HepG2 (cell line): ENCODE data around the gene ZNF678. TPM values are rescaled to one million over a fixed set of nuclear protein-coding genes. Genes with fewer than 3 reads are reported as not detected.

ENCODE experiments used
- CBX1 ChIP-seq: IDR thresholded peaks from one replicate; pipeline ENCODE4 v1.6.1; 2016; ENCODE audit warnings: antibody characterized with exemption, low read depth
- HOXA3 ChIP-seq: sonication (generic); formaldehyde crosslinking; IDR thresholded peaks from 2 replicates; pipeline ENCODE4 v1.5.0; 2020; ENCODE audit warnings: missing genetic modification reagents
- RARG ChIP-seq: sonication (generic); formaldehyde crosslinking; IDR thresholded peaks from 2 replicates; pipeline ENCODE4 v1.4.0; 2020; ENCODE audit warnings: low read depth, mild to moderate bottlenecking, missing genetic modification reagents
- RXRB ChIP-seq: IDR thresholded peaks from 2 replicates; pipeline ENCODE4 v1.6.1; 2016; ENCODE audit warnings: borderline replicate concordance, missing genetic modification reagents, missing compliant biosample characterization
- TFDP2 ChIP-seq: sonication (generic); formaldehyde crosslinking; IDR thresholded peaks from 2 replicates; pipeline ENCODE4 v1.4.0; 2020; ENCODE audit warnings: missing genetic modification reagents
- ZEB1 ChIP-seq: IDR thresholded peaks from 2 replicates; pipeline ENCODE4 v1.6.1; 2012; ENCODE audit warnings: mild to moderate bottlenecking, low read depth, inconsistent platforms; ENCODE audit not compliant: insufficient replicate concordance
- ZFX ChIP-seq: sonication (generic); formaldehyde crosslinking; IDR thresholded peaks from 2 replicates; pipeline ENCODE4 v1.4.0; 2020; ENCODE audit warnings: mild to moderate bottlenecking, low read depth, missing genetic modification reagents, moderate library complexity
- ZHX2 ChIP-seq, 2 experiments: sonication (generic) in 1 of 2; formaldehyde crosslinking in 1 of 2; IDR thresholded peaks; 2 replicates each; pipeline versions ENCODE4 v1.6.1 to v1.9.0; 2014 to 2022; ENCODE audit warnings: antibody characterized with exemption in 1 of 2, borderline replicate concordance in 1 of 2, inconsistent platforms in 1 of 2, low read depth in 1 of 2, missing genetic modification reagents in 1 of 2
- ZNF563 ChIP-seq: sonication (generic); formaldehyde crosslinking; IDR thresholded peaks from 2 replicates; pipeline ENCODE4 v1.8.0; 2022; ENCODE audit warnings: mild to moderate bottlenecking, moderate library complexity, missing genetic modification reagents
- ZNF776 ChIP-seq: sonication (generic); formaldehyde crosslinking; IDR thresholded peaks from 2 replicates; pipeline ENCODE4 v1.4.0; 2020; ENCODE audit warnings: mild to moderate bottlenecking, missing genetic modification reagents
- polyA plus RNA-seq, 8 experiments: library from polyadenylated mRNA; depleted of rRNA in 3 of 8; stranded (reverse) in 7 of 8; unstranded in 1 of 8; fragments of >200 nt; fragmentation: Illumina TruSeq in 4 of 8; extraction: Trizol in 4 of 8; gene quantifications; 2 replicates each; pipeline versions ENCODE4 v1.2.1 to v1.2.3, GENCODE V29; 2011 to 2016; ENCODE audit warnings: low read depth in 4 of 8, missing spikeins in 1 of 8, mixed read lengths in 1 of 8; ENCODE audit not compliant: insufficient read depth in 1 of 8
- total RNA-seq, 5 experiments: library from RNA; depleted of rRNA; stranded (reverse); fragments of >200 nt; fragmentation: Illumina TruSeq; extraction: Trizol; gene quantifications; 2 replicates each; pipeline ENCODE4 v1.2.3, GENCODE V29; 2016; ENCODE audit warnings: low read depth in 1 of 5
- TF ChIP-seq, protein P1 (sequence below): IDR thresholded peaks from 2 replicates; pipeline ENCODE4 v1.6.1; 2016; ENCODE audit warnings: missing compliant biosample characterization, missing genetic modification reagents, borderline replicate concordance
- TF ChIP-seq, protein P2 (sequence below): sonication (generic); formaldehyde crosslinking; IDR thresholded peaks from 2 replicates; pipeline ENCODE4 v1.4.0; 2020; ENCODE audit warnings: mild to moderate bottlenecking, missing genetic modification reagents
- TF ChIP-seq, protein P3 (sequence below): sonication (generic); formaldehyde crosslinking; IDR thresholded peaks from 2 replicates; pipeline ENCODE4 v1.5.0; 2020; ENCODE audit warnings: mild to moderate bottlenecking, missing genetic modification reagents

The ZNF678 gene
- total and polyA plus RNA-seq, 2 of the 13 experiments (the other 11 are each of a cell fraction or from before 2014, with no cell fraction given) = 2.0 to 7.6 TPM

- TF ChIP-seq RXRB (CRISPR knock-in tag) (0 out of 2 replicates have a peak, but pooled peaks have one; percentile 35), HOXA3 (CRISPR knock-in tag) (peak; percentile 52), ZFX (CRISPR knock-in tag) (peak; percentile 83), ZNF563 (CRISPR knock-in tag) (peak; percentile 85; the same call in 1 of the 2 replicates), RARG (CRISPR knock-in tag) (no peak), TFDP2 (peak; percentile 57), ZHX2 (IDR thresholded peaks at IDR 0.05; ENCODE audit: low read depth) (no peak), ZHX2 (CRISPR knock-in tag; IDR thresholded peaks at IDR 0.05; ENCODE audit: borderline replicate concordance) (peak; percentile 78; the same call in 1 of the 2 replicates), ZEB1 (no peak), CBX1 (peak; percentile 22), ZNF776 (CRISPR knock-in tag) (peak; percentile 26; the same call in 1 of the 2 replicates)
- TF ChIP-seq, protein P1, sequence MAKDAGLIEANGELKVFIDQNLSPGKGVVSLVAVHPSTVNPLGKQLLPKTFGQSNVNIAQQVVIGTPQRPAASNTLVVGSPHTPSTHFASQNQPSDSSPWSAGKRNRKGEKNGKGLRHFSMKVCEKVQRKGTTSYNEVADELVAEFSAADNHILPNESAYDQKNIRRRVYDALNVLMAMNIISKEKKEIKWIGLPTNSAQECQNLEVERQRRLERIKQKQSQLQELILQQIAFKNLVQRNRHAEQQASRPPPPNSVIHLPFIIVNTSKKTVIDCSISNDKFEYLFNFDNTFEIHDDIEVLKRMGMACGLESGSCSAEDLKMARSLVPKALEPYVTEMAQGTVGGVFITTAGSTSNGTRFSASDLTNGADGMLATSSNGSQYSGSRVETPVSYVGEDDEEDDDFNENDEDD (CRISPR knock-in tag) = peak; percentile 74; the same call in 1 of the 2 replicates
- TF ChIP-seq, protein P2, sequence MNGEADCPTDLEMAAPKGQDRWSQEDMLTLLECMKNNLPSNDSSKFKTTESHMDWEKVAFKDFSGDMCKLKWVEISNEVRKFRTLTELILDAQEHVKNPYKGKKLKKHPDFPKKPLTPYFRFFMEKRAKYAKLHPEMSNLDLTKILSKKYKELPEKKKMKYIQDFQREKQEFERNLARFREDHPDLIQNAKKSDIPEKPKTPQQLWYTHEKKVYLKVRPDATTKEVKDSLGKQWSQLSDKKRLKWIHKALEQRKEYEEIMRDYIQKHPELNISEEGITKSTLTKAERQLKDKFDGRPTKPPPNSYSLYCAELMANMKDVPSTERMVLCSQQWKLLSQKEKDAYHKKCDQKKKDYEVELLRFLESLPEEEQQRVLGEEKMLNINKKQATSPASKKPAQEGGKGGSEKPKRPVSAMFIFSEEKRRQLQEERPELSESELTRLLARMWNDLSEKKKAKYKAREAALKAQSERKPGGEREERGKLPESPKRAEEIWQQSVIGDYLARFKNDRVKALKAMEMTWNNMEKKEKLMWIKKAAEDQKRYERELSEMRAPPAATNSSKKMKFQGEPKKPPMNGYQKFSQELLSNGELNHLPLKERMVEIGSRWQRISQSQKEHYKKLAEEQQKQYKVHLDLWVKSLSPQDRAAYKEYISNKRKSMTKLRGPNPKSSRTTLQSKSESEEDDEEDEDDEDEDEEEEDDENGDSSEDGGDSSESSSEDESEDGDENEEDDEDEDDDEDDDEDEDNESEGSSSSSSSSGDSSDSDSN (CRISPR knock-in tag) = peak; percentile 68; the same call in 1 of the 2 replicates
- TF ChIP-seq, protein P3, sequence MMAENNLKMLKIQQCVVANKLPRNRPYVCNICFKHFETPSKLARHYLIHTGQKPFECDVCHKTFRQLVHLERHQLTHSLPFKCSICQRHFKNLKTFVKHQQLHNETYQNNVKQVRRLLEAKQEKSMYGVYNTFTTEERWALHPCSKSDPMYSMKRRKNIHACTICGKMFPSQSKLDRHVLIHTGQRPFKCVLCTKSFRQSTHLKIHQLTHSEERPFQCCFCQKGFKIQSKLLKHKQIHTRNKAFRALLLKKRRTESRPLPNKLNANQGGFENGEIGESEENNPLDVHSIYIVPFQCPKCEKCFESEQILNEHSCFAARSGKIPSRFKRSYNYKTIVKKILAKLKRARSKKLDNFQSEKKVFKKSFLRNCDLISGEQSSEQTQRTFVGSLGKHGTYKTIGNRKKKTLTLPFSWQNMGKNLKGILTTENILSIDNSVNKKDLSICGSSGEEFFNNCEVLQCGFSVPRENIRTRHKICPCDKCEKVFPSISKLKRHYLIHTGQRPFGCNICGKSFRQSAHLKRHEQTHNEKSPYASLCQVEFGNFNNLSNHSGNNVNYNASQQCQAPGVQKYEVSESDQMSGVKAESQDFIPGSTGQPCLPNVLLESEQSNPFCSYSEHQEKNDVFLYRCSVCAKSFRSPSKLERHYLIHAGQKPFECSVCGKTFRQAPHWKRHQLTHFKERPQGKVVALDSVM (CRISPR knock-in tag) = 0 out of 2 replicates have a peak, but pooled peaks have one; percentile 31
Observed at GRCh38 chr1:227542153-227543120, 20.9 kb upstream of the ZNF678 start (continued).
